Activated T-cell treated with anti-CD3 and anti-CD28 coated beads, Interleukin-2, amount 50 U/mL, for 24 hours (primary cell): ENCODE measurements around the gene ASPN.

ENCODE experiments used
- DNase-seq: peaks from one replicate; pipeline ENCODE4 v3.0.0-alpha.2; 2020
- H3K27ac Mint-ChIP-seq: 2 replicates; pipeline ENCODE4 v1.8.0; 2020; ENCODE audit warnings: mild to moderate bottlenecking, mixed read lengths
- H3K27me3 Mint-ChIP-seq: 2 replicates; pipeline ENCODE4 v1.8.0; 2020; ENCODE audit warnings: mixed read lengths
- H3K36me3 Mint-ChIP-seq: 2 replicates; pipeline ENCODE4 v1.8.0; 2020; ENCODE audit warnings: low read depth, mixed read lengths
- H3K4me1 Mint-ChIP-seq: 2 replicates; pipeline ENCODE4 v1.8.0; 2020; ENCODE audit warnings: low read depth, mixed read lengths
- H3K4me3 Mint-ChIP-seq: 2 replicates; pipeline ENCODE4 v1.8.0; 2020; ENCODE audit warnings: mild to moderate bottlenecking, moderate library complexity, mixed read lengths
- H3K9me3 Mint-ChIP-seq: 2 replicates; pipeline ENCODE4 v1.8.0; 2020; ENCODE audit warnings: mixed read lengths

The ASPN gene

DNA sequence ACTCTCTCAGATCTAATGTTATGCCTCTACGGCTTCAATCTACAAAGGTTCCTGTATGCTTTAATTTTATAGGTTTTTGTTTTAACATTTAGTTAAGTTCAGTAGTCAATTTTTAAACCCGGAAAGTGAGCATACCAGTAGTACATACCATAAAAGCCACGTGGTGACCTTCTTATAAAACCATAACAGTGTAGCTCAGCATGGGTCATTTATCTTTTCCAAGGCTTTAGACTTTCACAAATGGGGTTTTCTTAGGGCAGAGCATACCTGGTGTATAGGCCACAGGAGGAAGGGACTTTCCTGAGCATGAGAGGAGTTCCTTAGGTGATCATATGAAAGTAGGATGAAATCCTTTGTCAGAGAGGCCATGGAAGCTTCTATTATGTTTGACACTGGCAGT lies 30.3 kb upstream of the ASPN start:
- no peak for DNase-seq
- Mint-ChIP-seq H3K9me3 (no peaks in the 10 kb centered on the region), H3K4me3 (no peak overlapping the region), H3K4me1 (no peaks in the 10 kb centered on the region), H3K27me3 (no peaks in the 10 kb centered on the region), H3K27ac (no peak overlapping the region), H3K36me3 (no peaks in the 10 kb centered on the region)

DNA sequence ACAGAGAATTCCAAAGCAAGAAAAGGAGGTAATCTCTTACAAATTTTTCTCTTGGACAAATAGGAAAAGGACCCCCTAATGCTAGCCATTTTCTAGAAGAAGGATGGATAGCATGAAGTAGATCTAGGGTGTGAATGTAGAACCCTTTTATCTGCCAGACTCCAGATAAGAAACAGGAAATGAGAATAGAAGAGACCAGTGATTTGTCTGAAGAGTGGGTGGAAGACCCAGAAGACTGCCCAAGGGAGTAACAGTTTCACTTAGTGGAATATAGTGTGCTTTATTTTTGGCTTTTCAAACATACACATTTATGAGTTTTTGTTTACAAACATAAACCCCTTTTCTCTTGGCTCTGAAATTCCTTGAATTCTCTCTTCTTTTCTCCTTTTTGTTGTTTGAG lies 28.4 kb upstream of the ASPN start:
- Mint-ChIP-seq H3K9me3 (no peaks in the 10 kb centered on the region), H3K36me3 (no peaks in the 10 kb centered on the region), H3K27me3 (no peaks in the 10 kb centered on the region), H3K4me1 (no peaks in the 10 kb centered on the region), H3K4me3 (no peak overlapping the region), H3K27ac (no peak overlapping the region)
- DNase-seq, result no peak

DNA sequence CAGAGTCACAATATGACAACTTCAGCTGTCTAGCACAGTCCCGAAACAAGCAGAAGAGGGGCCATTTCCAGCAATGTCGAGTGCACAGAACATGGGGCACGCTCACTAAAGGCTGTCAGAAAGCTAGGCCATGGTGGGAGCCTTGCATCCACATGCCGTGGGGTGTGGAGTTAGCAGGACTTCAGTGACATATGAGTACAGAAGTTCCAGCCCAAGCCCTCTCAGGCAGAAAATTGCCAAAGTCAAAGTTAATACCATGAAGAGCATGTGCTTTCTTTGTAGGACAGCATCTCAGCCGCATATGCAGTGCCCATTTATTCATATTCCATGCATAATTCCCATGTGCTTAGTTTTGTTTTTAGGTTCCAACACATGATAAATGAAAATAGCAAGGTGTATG lies 26.7 kb upstream of the ASPN start:
- Mint-ChIP-seq H3K27me3 (no peaks in the 10 kb centered on the region), H3K27ac (no peak overlapping the region), H3K36me3 (no peaks in the 10 kb centered on the region), H3K9me3 (no peaks in the 10 kb centered on the region), H3K4me1 (no peaks in the 10 kb centered on the region), H3K4me3 (no peak overlapping the region)
- DNase-seq, result no peak

DNA sequence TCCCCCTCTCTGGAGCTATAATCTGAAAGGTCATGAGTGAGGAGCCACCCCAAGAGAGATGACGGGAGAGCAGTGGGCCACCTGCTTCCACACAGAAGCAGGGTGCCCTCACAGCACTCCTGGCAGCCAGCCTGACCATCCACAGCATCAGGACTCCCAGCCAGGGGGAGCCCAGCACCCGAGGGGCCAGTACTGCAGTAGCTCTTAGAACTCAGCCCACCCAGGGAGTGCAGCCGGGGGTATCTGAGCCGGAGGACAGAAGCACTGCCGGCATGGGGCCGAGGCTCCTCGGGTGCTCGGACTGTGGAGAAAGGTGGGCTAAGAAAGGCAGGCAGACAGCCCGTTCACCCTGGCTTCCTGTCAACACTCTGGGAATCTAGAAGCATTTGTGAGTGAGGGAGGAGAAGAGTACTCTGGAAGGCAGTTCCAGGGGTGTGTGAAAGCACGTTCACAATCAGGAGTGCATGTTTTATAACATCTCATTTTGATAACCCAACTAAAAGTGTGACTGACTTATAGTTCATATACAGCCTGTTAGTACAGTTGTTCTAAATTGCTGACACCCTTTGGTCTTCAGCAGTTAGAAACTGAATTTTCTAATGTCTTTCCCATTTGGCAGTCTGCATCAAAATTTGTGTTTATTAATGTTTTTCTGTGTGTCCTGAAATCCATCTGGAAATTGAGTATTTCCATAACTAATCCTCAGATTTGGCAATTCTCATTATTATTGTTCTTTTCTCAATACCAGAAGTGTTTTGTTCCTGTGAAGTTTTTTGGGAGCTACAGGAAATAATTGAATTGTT lies 25.9 kb upstream of the ASPN start:
- no peaks in the 10 kb centered on the region for H3K9me3 Mint-ChIP-seq
- H3K4me3 Mint-ChIP-seq, result no peak overlapping the region
- H3K36me3 Mint-ChIP-seq, result no peaks in the 10 kb centered on the region
- H3K4me1 Mint-ChIP-seq, result no peaks in the 10 kb centered on the region
- H3K27me3 Mint-ChIP-seq, result no peaks in the 10 kb centered on the region
- no peak overlapping the region for H3K27ac Mint-ChIP-seq
- no peak for DNase-seq

DNA sequence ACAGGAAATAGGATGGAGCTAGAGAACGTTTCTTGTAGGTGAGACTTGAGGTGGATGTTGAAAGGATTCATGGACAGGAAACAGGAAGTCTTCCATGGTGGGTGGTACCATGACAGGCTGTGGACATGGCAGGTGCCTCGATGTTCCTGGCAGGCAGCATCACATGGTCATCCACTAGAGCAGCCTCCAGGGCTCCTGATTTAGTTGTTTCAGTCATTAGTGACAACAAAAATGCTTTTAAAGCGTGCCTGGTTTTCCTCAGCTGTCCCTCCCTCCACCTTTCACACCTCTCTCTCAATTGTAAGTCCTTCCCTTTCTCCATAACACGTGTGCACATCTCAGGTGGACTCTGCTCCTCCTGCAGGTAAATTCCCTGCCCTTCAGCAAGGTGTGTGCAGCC lies 25.2 kb upstream of the ASPN start:
- H3K9me3 Mint-ChIP-seq, result no peaks in the 10 kb centered on the region
- no peak overlapping the region for H3K4me3 Mint-ChIP-seq
- no peak overlapping the region for H3K27ac Mint-ChIP-seq

DNA sequence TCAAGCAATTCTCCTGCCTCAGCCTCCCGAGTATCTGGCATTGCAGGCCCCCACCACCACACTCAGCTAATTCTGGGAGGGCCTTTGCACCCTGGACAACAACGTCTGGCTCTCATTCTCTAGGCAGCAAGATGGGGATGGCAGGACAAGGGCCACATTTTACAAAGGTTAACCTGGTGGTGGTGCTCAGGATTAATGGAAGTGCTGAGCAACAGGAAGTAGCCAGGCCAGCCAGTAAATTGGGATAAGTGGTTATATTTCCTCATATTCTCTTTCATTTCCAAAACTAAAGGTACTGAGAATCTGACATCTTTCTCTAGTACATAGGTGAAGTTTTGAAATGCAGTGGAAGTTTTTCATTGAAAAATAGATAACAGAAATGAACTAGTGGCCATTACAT lies 24.7 kb upstream of the ASPN start:
- H3K27me3 Mint-ChIP-seq, result no peaks in the 10 kb centered on the region
- H3K27ac Mint-ChIP-seq, result no peak overlapping the region
- H3K36me3 Mint-ChIP-seq, result no peaks in the 10 kb centered on the region
- H3K4me3 Mint-ChIP-seq, result no peak overlapping the region
- no peak for DNase-seq
- H3K4me1 Mint-ChIP-seq, result no peaks in the 10 kb centered on the region
- no peaks in the 10 kb centered on the region for H3K9me3 Mint-ChIP-seq

More for the DNA sequence above, 25.2 kb upstream of the ASPN start:
- H3K36me3 Mint-ChIP-seq, result no peaks in the 10 kb centered on the region
- H3K27me3 Mint-ChIP-seq, result no peaks in the 10 kb centered on the region
- no peak for DNase-seq
- H3K4me1 Mint-ChIP-seq, result no peaks in the 10 kb centered on the region

DNA sequence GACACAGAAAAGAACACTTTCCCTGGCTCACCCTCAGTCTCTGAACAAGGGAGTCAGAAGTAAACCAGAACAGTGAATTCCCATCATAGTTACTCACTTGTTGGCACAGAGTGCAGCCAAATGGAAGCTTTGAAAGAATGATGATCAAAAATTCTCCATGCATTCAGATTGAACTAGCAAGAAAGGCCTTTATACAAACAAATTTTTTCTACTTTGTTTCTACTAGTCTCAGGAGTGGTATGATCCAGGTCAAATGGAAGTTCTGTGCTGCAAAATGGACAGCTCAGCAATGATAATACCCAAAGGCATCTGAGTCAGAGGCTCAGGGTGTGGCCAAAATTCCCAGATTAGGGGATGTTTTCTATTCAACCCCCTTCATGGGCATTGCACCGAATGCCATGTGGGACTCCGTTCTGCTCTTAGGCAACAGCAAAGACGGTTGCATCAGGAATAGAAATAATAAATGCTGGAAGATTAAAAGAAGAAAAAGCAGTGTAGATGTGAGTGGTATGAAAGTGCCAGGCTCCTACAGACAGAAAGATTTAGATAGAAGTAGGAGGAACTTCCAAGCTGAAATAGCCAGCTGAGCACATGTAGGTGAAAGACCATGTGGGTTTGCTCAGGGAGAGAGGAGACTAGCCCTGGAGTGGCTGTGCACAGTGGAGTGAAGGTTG lies 24.0 kb upstream of the ASPN start:
- no peak for DNase-seq
- Mint-ChIP-seq H3K9me3 (no peaks in the 10 kb centered on the region), H3K27ac (no peak overlapping the region), H3K27me3 (no peaks in the 10 kb centered on the region), H3K4me3 (no peak overlapping the region), H3K4me1 (no peaks in the 10 kb centered on the region), H3K36me3 (no peaks in the 10 kb centered on the region)

DNA sequence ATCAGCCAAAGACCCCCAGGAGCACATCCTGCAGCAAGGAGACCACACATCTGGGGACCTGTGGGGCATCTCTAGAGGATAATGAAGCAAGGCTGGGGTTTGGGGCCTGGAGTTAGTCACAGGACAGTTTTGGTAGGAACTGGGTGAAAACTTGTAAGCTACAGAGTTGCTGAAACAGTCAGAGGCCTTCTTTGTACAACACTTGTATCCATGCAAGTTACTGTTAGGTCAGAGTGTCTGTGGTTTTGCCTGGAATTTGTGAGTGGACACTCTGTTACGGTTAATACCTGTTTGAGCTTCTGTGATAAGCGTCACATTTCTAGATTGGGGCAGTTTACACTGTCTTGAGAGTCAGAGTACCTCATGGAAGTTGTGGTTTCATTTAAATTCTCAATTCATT lies 22.6 kb upstream of the ASPN start:
- H3K27ac Mint-ChIP-seq, result no peak overlapping the region
- H3K4me3 Mint-ChIP-seq, result no peak overlapping the region
- H3K27me3 Mint-ChIP-seq, result no peaks in the 10 kb centered on the region
- no peaks in the 10 kb centered on the region for H3K4me1 Mint-ChIP-seq
- no peaks in the 10 kb centered on the region for H3K36me3 Mint-ChIP-seq
- no peaks in the 10 kb centered on the region for H3K9me3 Mint-ChIP-seq
- DNase-seq, result no peak

DNA sequence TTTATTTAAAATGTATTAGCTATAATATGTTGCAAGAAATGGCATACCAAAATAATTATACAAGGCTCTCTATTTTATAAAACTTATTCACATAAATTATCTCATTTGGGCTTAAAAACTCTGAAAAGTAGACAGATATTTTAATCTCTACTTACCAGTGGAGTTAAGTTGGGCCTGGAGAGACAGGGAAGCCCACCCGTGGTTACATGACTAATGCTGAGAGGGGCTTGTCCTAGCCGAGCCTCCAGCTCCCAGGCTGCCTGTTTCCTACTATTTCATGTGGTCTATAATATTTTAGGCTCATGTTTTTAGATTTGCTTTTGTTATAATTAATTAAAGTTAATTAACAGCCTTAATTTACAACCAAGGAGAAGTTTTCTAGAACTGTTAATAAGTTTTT lies 20.9 kb upstream of the ASPN start:
- no peaks in the 10 kb centered on the region for H3K36me3 Mint-ChIP-seq
- no peaks in the 10 kb centered on the region for H3K27me3 Mint-ChIP-seq
- no peak overlapping the region for H3K27ac Mint-ChIP-seq

DNA sequence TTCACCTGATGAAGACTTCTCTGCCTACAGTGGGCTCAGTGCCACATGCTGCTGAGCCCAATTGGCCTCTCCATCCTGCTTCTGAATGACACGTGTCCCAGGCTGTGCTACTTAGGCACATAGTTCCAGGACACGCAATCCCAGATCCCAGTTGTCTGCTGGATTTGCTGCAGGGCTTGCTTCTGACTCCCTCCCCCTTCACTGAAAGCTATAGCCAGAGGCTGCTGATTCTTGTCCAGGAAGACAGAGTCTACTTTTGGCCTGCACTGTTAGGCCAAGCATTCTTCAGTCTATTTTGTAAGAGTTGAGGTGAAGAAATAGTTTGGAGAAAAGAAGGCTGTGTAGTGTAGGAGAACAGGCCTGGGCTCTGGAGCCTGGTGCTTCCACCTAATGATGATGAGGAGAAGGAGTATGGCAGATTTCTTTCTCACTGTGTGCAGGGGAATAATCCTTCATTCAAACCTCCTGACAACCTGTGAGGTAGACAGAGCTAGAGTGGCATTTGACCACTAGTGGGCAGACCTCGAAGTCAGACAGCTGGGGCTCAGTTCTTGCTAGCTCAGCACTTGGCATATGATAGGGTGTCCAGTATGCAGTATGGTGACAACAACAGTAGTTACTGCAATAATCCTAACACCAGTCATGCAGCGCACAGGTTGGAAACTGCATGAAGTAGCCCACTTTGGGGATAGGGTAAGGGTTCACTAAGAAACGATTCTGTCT lies 19.5 kb upstream of the ASPN start:
- Mint-ChIP-seq H3K9me3 (no peaks in the 10 kb centered on the region), H3K4me3 (no peak overlapping the region), H3K27me3 (no peaks in the 10 kb centered on the region), H3K4me1 (no peaks in the 10 kb centered on the region), H3K27ac (no peak overlapping the region), H3K36me3 (no peaks in the 10 kb centered on the region)
- DNase-seq, result no peak

More for the DNA sequence above, 20.9 kb upstream of the ASPN start:
- no peak for DNase-seq
- Mint-ChIP-seq H3K9me3 (no peaks in the 10 kb centered on the region), H3K4me1 (no peaks in the 10 kb centered on the region), H3K4me3 (no peak overlapping the region)

DNA sequence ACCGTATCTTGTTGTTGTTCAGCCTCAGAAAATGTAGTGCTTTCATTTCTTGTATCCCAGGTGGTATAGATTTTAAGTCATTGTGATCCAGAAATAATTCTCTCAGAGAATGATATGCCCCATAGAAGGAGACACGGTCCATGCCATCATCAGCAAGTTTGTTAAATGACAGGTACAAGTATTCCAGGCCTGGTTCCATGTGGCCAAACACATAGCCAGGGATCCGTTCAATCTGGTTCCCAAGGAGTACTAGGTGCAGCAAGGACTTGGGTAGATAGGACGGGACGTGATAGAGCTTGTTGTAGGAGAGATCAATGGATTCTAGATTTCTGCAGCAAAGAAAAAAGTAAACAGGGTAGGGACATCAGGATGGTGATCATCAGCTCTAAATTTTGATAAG lies 18.4 kb upstream of the ASPN start:
- Mint-ChIP-seq H3K27me3 (no peaks in the 10 kb centered on the region), H3K36me3 (no peaks in the 10 kb centered on the region), H3K4me1 (no peaks in the 10 kb centered on the region), H3K9me3 (no peaks in the 10 kb centered on the region), H3K27ac (no peak overlapping the region), H3K4me3 (no peak overlapping the region)
- DNase-seq, result no peak

DNA sequence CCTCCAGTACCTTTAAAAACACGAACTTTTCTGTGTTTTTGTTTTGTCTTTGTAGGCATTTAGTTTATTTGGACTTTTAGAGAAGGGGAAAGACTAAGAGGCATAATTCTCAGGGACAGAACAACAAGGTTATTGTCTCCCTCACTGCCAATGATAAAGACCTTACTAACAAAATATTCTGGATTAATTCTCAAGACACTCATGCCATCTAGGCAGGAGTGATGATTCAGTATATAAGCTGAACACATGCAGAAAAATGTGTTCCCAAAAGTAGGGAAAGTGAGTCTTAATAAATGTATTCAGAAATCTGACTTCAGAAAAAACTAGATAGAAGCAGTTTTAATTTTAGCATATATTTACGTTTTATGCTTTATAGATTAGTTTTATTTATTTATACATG lies 17.4 kb upstream of the ASPN start:
- Mint-ChIP-seq H3K36me3 (no peaks in the 10 kb centered on the region), H3K9me3 (no peaks in the 10 kb centered on the region), H3K27me3 (no peaks in the 10 kb centered on the region), H3K4me1 (no peaks in the 10 kb centered on the region), H3K27ac (no peak overlapping the region), H3K4me3 (no peak overlapping the region)
- DNase-seq, result no peak

DNA sequence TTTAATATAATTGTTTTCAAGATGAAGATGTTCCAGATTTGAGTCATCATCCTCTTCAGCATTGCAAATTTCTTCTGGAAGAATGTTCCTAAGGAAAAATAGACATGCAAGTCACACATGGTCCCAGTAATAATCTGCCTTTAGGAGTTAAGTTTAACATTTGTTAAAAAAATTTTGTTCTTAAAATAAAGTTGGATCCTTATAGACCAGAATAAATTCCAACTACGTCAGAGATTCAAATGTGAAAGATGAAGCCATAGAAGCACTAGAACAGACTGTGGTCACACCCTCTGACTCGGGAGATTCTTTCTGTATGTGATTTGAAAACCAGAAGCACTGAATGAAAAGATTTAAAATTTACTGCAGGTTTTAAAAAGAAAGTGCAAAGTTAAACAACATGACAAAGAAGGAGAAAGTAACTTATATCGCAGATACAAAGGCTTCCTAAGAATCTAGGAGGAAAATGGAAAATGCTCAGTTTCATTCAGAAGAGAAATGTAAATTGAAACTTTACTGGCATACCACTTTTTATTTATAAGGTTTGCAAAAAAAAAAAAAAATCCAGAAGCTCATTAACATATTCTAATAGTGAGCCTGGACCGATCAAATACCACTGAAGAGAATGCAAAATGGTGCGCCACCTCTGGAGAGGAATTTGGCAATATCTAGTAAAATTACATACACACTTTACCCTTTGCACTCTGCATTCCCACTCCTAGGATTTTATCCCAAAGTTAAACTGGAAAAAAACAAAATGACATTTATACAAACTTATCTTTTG lies 14.3 kb upstream of the ASPN start:
- Mint-ChIP-seq H3K27me3 (no peaks in the 10 kb centered on the region), H3K4me3 (no peak overlapping the region), H3K9me3 (no peaks in the 10 kb centered on the region), H3K27ac (no peak overlapping the region), H3K36me3 (no peaks in the 10 kb centered on the region), H3K4me1 (no peaks in the 10 kb centered on the region)
- no peak for DNase-seq

DNA sequence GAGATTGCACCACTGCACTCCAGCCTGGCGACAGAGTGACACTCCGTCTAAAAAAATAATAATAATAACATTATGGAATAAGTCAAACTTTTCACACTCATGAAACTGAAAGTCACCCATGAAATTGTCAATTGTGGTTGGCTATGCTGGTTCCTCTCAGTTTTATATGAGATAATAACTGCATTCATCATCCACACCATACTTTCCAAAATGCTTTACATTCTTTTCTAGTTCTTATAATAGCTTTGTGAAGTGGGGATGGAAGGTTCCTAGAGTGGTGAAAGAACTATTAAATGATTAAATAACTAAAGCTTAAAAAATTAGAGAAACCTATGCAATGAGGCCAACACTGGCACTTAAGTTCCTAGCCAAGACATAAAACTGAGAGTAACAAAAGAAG lies 12.6 kb upstream of the ASPN start:
- Mint-ChIP-seq H3K4me3 (no peak overlapping the region), H3K27me3 (no peaks in the 10 kb centered on the region), H3K36me3 (no peaks in the 10 kb centered on the region), H3K9me3 (no peaks in the 10 kb centered on the region), H3K27ac (no peak overlapping the region), H3K4me1 (no peaks in the 10 kb centered on the region)
- DNase-seq, result no peak
